Activated CD4-positive, alpha-beta T cell treated with anti-CD3 and anti-CD28 coated beads, Interleukin-2, amount 10 ng/mL, durations not matched to agents 24 days and 14 days (primary cell): ENCODE data around the gene HNRNPA1L2. TPM values are rescaled to one million over a fixed set of nuclear protein-coding genes. Genes with fewer than 3 reads are reported as not detected.
"Not testable (repeated sequence)": the region's sequence is repeated elsewhere in the genome, so short reads cannot be mapped to it uniquely, and the experiment has no call there.

Experiments
- DNase-seq: peaks from one replicate; pipeline ENCODE4 v3.0.0; 2022
- H3K27ac Mint-ChIP-seq: one replicate; pipeline ENCODE4 v1.8.0; 2022; ENCODE audit warnings: mild to moderate bottlenecking, mixed read lengths
- H3K27me3 Mint-ChIP-seq: one replicate; pipeline ENCODE4 v1.8.0; 2022; ENCODE audit warnings: mixed read lengths
- H3K36me3 Mint-ChIP-seq: one replicate; pipeline ENCODE4 v1.8.0; 2022; ENCODE audit warnings: low read depth, mild to moderate bottlenecking, mixed read lengths
- H3K4me1 Mint-ChIP-seq: one replicate; pipeline ENCODE4 v1.8.0; 2021; ENCODE audit warnings: mixed read lengths
- H3K4me3 Mint-ChIP-seq: one replicate; pipeline ENCODE4 v1.8.0; 2022; ENCODE audit warnings: mild to moderate bottlenecking, moderate library complexity, mixed read lengths
- H3K9me3 Mint-ChIP-seq: one replicate; pipeline ENCODE4 v1.8.0; 2021; ENCODE audit warnings: mixed read lengths
- intact Hi-C: fragments of 100-400 bp; cut with micrococcal nuclease; formaldehyde crosslinking; loops from one replicate; pipeline ENCODE4 v1.15.1; 2023
- total RNA-seq: library from RNA; stranded (reverse); gene quantifications from 2 replicates; pipeline ENCODE4 v1.2.3, GENCODE V29; 2022

The HNRNPA1L2 gene
- total RNA-seq, 1 donor from 2014 or later, result 8.9 TPM

GRCh38 chr13:52664272-52664671 lies 22.0 kb downstream of the HNRNPA1L2 start:
- DNase-seq, result no peak
- no peaks in the 10 kb centered on the region for H3K9me3 Mint-ChIP-seq
- intact Hi-C loops, result no loop called here
- no peaks in the 10 kb centered on the region for H3K27me3 Mint-ChIP-seq
- H3K36me3 Mint-ChIP-seq, result peaks cover 46% of the 10 kb centered on the region
- H3K4me3 Mint-ChIP-seq, result no peak overlapping the region
- no peak overlapping the region for H3K27ac Mint-ChIP-seq
- H3K4me1 Mint-ChIP-seq, result no peaks in the 10 kb centered on the region

GRCh38 chr13:52665325-52665724 lies 23.1 kb downstream of the HNRNPA1L2 start:
- H3K4me3 Mint-ChIP-seq, result no peak overlapping the region
- no peak for DNase-seq
- intact Hi-C loops, result loop anchor here (1.0 to 5.0 kb wide), 3 partner anchors 144 to 303 kb away; partner anchors contain the start of gene PCDH8
- H3K27ac Mint-ChIP-seq, result no peak overlapping the region
- H3K9me3 Mint-ChIP-seq, result no peaks in the 10 kb centered on the region
- H3K27me3 Mint-ChIP-seq, result no peaks in the 10 kb centered on the region
- H3K4me1 Mint-ChIP-seq, result no peaks in the 10 kb centered on the region
- peaks cover 43% of the 10 kb centered on the region for H3K36me3 Mint-ChIP-seq

- Mint-ChIP-seq H3K4me1 (no peaks in the 10 kb centered on the region), H3K9me3 (no peaks in the 10 kb centered on the region), H3K36me3 (peaks cover 34% of the 10 kb centered on the region), H3K27ac (no peak overlapping the region), H3K4me3 (no peak overlapping the region), H3K27me3 (no peaks in the 10 kb centered on the region)
- intact Hi-C loops, result loop anchor here (5.0 kb wide), 1 partner anchor 178 kb away; the partner anchor contains the start of gene PCDH8
- no peak for DNase-seq
Observed at GRCh38 chr13:52669677-52670076, 27.4 kb downstream of the HNRNPA1L2 start.

GRCh38 chr13:52670726-52671125 lies 28.5 kb downstream of the HNRNPA1L2 start:
- Mint-ChIP-seq H3K27me3 (no peaks in the 10 kb centered on the region), H3K4me1 (no peaks in the 10 kb centered on the region), H3K27ac (no peak overlapping the region), H3K36me3 (peaks cover 33% of the 10 kb centered on the region), H3K9me3 (no peaks in the 10 kb centered on the region), H3K4me3 (no peak overlapping the region)
- intact Hi-C loops, result no loop called here
- no peak for DNase-seq

GRCh38 chr13:52673465-52673864 lies 31.2 kb downstream of the HNRNPA1L2 start:
- Mint-ChIP-seq H3K4me3 (no peak overlapping the region), H3K9me3 (no peaks in the 10 kb centered on the region), H3K27me3 (no peaks in the 10 kb centered on the region), H3K27ac (no peak overlapping the region), H3K36me3 (peaks cover 32% of the 10 kb centered on the region), H3K4me1 (no peaks in the 10 kb centered on the region)
- no peak for DNase-seq
- intact Hi-C loops, result no loop called here

- Mint-ChIP-seq H3K36me3 (peaks cover 37% of the 10 kb centered on the region), H3K27ac (peak overlapping the region; percentile 4), H3K4me3 (no peak overlapping the region), H3K27me3 (no peaks in the 10 kb centered on the region), H3K4me1 (no peaks in the 10 kb centered on the region), H3K9me3 (no peaks in the 10 kb centered on the region)
- intact Hi-C loops, result no loop called here
- DNase-seq, result no peak
Observed at GRCh38 chr13:52677823-52678222, 35.6 kb downstream of the HNRNPA1L2 start.

- H3K4me1 Mint-ChIP-seq, intact Hi-C loops, H3K4me3 Mint-ChIP-seq, H3K27me3 Mint-ChIP-seq, H3K27ac Mint-ChIP-seq, DNase-seq, H3K9me3 Mint-ChIP-seq: not testable (repeated sequence)
- H3K36me3 Mint-ChIP-seq, result peaks cover 49% of the 10 kb centered on the region
Observed at GRCh38 chr13:52685806-52686205, 43.6 kb downstream of the HNRNPA1L2 start.

GRCh38 chr13:52686376-52686775 lies 44.1 kb downstream of the HNRNPA1L2 start:
- no peaks in the 10 kb centered on the region for H3K27me3 Mint-ChIP-seq
- H3K9me3 Mint-ChIP-seq, result no peaks in the 10 kb centered on the region
- intact Hi-C loops, result no loop called here
- DNase-seq, result no peak
- peaks cover 47% of the 10 kb centered on the region for H3K36me3 Mint-ChIP-seq
- H3K4me3 Mint-ChIP-seq, result no peak overlapping the region
- no peaks in the 10 kb centered on the region for H3K4me1 Mint-ChIP-seq
- no peak overlapping the region for H3K27ac Mint-ChIP-seq

Other genes with a start within 250 kb of the HNRNPA1L2 start
- 0.14 and 0.21 TPM in 2 replicates for gene THSD1, start 236.3 kb upstream of the HNRNPA1L2 start, total RNA-seq
- gene VPS36, start 191.8 kb upstream of the HNRNPA1L2 start, total RNA-seq, result 42.0 and 43.0 TPM in 2 replicates
- 39.9 and 40.9 TPM in 2 replicates for gene CKAP2, start 187.0 kb upstream of the HNRNPA1L2 start, total RNA-seq
- 71.2 and 77.8 TPM in 2 replicates for gene SUGT1, start 10.4 kb downstream of the HNRNPA1L2 start, total RNA-seq
- not detected in 2 replicates for gene CNMD, start 97.4 kb downstream of the HNRNPA1L2 start, total RNA-seq
- not detected in 2 replicates for gene PCDH8, start 206.2 kb downstream of the HNRNPA1L2 start, total RNA-seq